B cell (primary cell): ENCODE data around the gene RUSF1.

ENCODE experiments used
- EZH2 ChIP-seq: IDR thresholded peaks from 2 replicates; pipeline ENCODE4 v1.6.1; 2012; ENCODE audit warnings: borderline replicate concordance, low read depth, mild to moderate bottlenecking, moderate library complexity, low read length; ENCODE audit not compliant: insufficient read depth, poor library complexity, severe bottlenecking
- TF ChIP-seq, protein P1 (sequence below): fragments of 200-600 bp; IDR thresholded peaks from one replicate; pipeline ENCODE4 v1.8.0; 2022; ENCODE audit warnings: antibody characterized with exemption, mild to moderate bottlenecking

DNA sequence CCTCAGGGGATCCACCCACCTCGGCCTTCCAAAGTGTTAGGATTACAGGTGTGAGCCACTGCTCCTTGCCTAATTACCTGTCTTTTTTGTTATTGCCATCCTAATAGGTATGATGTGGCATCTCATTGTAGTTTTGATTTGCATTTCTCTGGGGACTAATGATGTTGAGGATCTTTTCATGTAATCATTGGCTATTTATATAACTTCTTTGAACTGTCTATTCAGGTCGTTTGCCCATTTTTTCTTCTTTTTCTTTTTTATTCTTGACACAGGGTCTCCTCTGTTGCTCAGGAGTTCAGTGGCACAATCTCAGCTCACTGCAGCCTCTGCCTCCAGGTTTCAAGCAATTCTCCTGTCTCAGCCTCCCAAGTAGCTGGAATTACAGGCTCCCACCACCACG, 37.6 kb downstream of the RUSF1 start:
- TF ChIP-seq, protein P1, sequence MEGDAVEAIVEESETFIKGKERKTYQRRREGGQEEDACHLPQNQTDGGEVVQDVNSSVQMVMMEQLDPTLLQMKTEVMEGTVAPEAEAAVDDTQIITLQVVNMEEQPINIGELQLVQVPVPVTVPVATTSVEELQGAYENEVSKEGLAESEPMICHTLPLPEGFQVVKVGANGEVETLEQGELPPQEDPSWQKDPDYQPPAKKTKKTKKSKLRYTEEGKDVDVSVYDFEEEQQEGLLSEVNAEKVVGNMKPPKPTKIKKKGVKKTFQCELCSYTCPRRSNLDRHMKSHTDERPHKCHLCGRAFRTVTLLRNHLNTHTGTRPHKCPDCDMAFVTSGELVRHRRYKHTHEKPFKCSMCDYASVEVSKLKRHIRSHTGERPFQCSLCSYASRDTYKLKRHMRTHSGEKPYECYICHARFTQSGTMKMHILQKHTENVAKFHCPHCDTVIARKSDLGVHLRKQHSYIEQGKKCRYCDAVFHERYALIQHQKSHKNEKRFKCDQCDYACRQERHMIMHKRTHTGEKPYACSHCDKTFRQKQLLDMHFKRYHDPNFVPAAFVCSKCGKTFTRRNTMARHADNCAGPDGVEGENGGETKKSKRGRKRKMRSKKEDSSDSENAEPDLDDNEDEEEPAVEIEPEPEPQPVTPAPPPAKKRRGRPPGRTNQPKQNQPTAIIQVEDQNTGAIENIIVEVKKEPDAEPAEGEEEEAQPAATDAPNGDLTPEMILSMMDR = no peak
- no peak for TF ChIP-seq EZH2
